ENCODE data around the gene ABHD10.
A peak's percentile ranks its signal among the peaks of the same experiment; 100 is the strongest.

ABHD10 gene

GRCh38 chr3:111978583-111979433 lies at the start of gene ABHD10:
TSS of gene ABHD10 (plus strand) at chr3:111979026. CDS start at chr3:111979062, 36 bp downstream.
- DNase-seq = peak; percentile 98

GRCh38 chr3:111929484-111929883 lies 49.3 kb upstream of the ABHD10 start:
- DNase-seq = no peak

- no peak for DNase-seq
These were observed 45.9 kb upstream of the ABHD10 start for GRCh38 chr3:111932946-111933345.

GRCh38 chr3:111936191-111936841 lies 42.5 kb upstream of the ABHD10 start:
- no peak for DNase-seq

- DNase-seq = no peak
These were observed 41.9 kb upstream of the ABHD10 start for GRCh38 chr3:111936967-111937366.

- no peak for DNase-seq
These were observed 41.0 kb upstream of the ABHD10 start for GRCh38 chr3:111937871-111938270.

- no peak for DNase-seq
These were observed 39.0 kb upstream of the ABHD10 start for GRCh38 chr3:111939873-111940272.

- DNase-seq = no peak
These were observed 35.3 kb upstream of the ABHD10 start for GRCh38 chr3:111943533-111943932.

GRCh38 chr3:111944372-111944771 lies 34.5 kb upstream of the ABHD10 start:
- DNase-seq = no peak

- DNase-seq = no peak
These were observed 31.6 kb upstream of the ABHD10 start for GRCh38 chr3:111947231-111947630.

GRCh38 chr3:111948786-111949185 lies 30.0 kb upstream of the ABHD10 start:
- no peak for DNase-seq

- DNase-seq = no peak
These were observed 29.1 kb upstream of the ABHD10 start for GRCh38 chr3:111949712-111950111.

- no peak for DNase-seq
These were observed 27.8 kb upstream of the ABHD10 start for GRCh38 chr3:111951032-111951431.

- no peak for DNase-seq
These were observed 26.7 kb upstream of the ABHD10 start for GRCh38 chr3:111952086-111952485.

GRCh38 chr3:111952866-111953450 lies 25.9 kb upstream of the ABHD10 start:
- DNase-seq = no peak

GRCh38 chr3:111954228-111954990 lies 24.4 kb upstream of the ABHD10 start:
- no peak for DNase-seq

GRCh38 chr3:111955876-111956275 lies 22.9 kb upstream of the ABHD10 start:
- no peak for DNase-seq

- DNase-seq = no peak
These were observed 22.4 kb upstream of the ABHD10 start for GRCh38 chr3:111956449-111956848.

- no peak for DNase-seq
These were observed 21.7 kb upstream of the ABHD10 start for GRCh38 chr3:111956995-111957734.

GRCh38 chr3:111961461-111962164 lies 17.2 kb upstream of the ABHD10 start:
- no peak for DNase-seq

- no peak for DNase-seq
These were observed 15.4 kb upstream of the ABHD10 start for GRCh38 chr3:111963424-111963823.

- no peak for DNase-seq
These were observed 13.3 kb upstream of the ABHD10 start for GRCh38 chr3:111965484-111965883.
